ENCODE results near the gene OR10K2. TPM values are rescaled to one million over a fixed set of nuclear protein-coding genes. Genes with fewer than 3 reads are reported as not detected.

Gene OR10K2
- total RNA-seq, 1 donor from 2014 or later, result not detected

GRCh38 chr1:158371188-158371953, 54.7 kb downstream of the OR10K2 start:
- no peak overlapping the region for H3K4me3 Mint-ChIP-seq
- no peaks in the 10 kb centered on the region for H3K4me1 Mint-ChIP-seq
- DNase-seq (ENCODE audit: low spot score in 2 of 2, unreplicated experiment in 2 of 2), result no peak
- no peak overlapping the region for H3K27ac Mint-ChIP-seq
- no peaks in the 10 kb centered on the region for H3K36me3 Mint-ChIP-seq
- no peak for TF ChIP-seq CTCF (IDR thresholded peaks at IDR 0.05; ENCODE audit: unreplicated experiment)
- H3K9me3 Mint-ChIP-seq, result peaks cover 18% of the 10 kb centered on the region
- peaks cover 2% of the 10 kb centered on the region for H3K27me3 Mint-ChIP-seq (ENCODE audit: low read depth)

Other genes with a start within 250 kb of the OR10K2 start
- 2.2 to 2.8 TPM (median 2.8 TPM) in 3 replicates for gene CD1D, start 245.3 kb downstream of the OR10K2 start, total RNA-seq
- gene CD1A, start 171.8 kb downstream of the OR10K2 start, total RNA-seq, result 0.09 TPM in 1 of 3 replicates, not detected in the others
- not detected in 3 replicates for gene CD1C, start 136.3 kb downstream of the OR10K2 start, total RNA-seq
- not detected in 3 replicates for gene CD1B, start 94.7 kb downstream of the OR10K2 start, total RNA-seq
- not detected in 3 replicates for gene CD1E, start 72.3 kb downstream of the OR10K2 start, total RNA-seq
- not detected in 3 replicates for gene OR10T2, start 26.8 kb downstream of the OR10K2 start, total RNA-seq
- gene OR10K1, start 35.6 kb upstream of the OR10K2 start, total RNA-seq, result not detected in 3 replicates
- not detected in 3 replicates for gene OR10R2, start 46.0 kb upstream of the OR10K2 start, total RNA-seq
- not detected in 3 replicates for gene OR6Y1, start 128.2 kb upstream of the OR10K2 start, total RNA-seq
- gene OR6P1, start 144.3 kb upstream of the OR10K2 start, total RNA-seq, result not detected in 3 replicates
- gene OR10X1, start 153.7 kb upstream of the OR10K2 start, total RNA-seq, result not detected in 3 replicates
- gene OR10Z1, start 179.0 kb upstream of the OR10K2 start, total RNA-seq, result not detected in 3 replicates